WTC11 (cell line): ENCODE measurements around the gene ZBTB34.

Experiments
- ATF3 ChIP-seq: sonication (generic); formaldehyde crosslinking; conservative IDR thresholded peaks from 2 replicates; pipeline ENCODE4 v1.8.1; 2022; ENCODE audit warnings: mild to moderate bottlenecking, missing genetic modification reagents
- GABPB1 ChIP-seq: sonication (generic); formaldehyde crosslinking; IDR thresholded peaks from 2 replicates; pipeline ENCODE4 v1.8.1; 2023; ENCODE audit warnings: mild to moderate bottlenecking, missing genetic modification reagents
- JUN ChIP-seq: sonication (generic); formaldehyde crosslinking; IDR thresholded peaks from 2 replicates; pipeline ENCODE4 v1.8.0; 2023; ENCODE audit warnings: mild to moderate bottlenecking, missing genetic modification reagents
- TF ChIP-seq, protein P1 (sequence below): fragments of 200-600 bp; IDR thresholded peaks from 2 replicates; pipeline ENCODE4 v1.8.0; 2022; ENCODE audit warnings: antibody characterized with exemption
- TF ChIP-seq, protein P2 (sequence below): sonication (generic); formaldehyde crosslinking; IDR thresholded peaks from 2 replicates; pipeline ENCODE4 v1.8.1; 2023; ENCODE audit warnings: mild to moderate bottlenecking, missing genetic modification reagents

DNA sequence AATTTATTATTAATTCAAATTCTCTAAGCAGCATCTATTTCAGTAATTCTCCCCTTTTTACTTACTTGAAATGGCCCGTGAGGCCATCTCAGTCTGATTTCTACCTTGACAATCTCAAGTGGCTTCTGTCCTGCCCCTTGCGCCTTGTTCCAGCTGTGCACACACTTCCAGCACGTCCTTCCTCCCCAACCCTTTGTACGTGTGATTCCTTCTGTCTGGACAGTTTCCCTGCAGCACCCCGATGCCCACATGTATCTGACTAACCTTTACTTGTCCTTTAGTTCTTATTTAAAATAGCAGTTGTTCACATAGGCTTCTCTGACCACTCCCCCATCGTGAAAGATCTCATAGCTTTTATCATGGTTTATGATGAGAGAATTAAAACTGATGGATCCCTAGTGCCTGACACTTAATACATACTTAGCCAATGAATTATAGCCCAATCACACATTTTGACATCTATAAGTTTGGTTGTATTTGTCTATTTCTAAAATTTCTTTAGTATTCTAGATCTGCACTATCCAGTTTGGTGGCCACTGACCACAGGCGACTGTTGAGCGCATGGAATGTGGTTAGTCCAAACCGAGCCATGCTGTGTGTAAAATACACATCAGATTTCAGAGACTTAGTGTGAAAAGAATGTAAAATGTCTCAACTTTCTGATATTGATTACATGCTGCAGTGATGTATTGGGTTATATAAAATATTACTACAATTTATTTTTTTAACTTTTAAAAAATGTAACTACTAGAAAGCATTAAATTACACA is 14.3 kb downstream of the ZBTB34 start:
- TF ChIP-seq, protein P1, sequence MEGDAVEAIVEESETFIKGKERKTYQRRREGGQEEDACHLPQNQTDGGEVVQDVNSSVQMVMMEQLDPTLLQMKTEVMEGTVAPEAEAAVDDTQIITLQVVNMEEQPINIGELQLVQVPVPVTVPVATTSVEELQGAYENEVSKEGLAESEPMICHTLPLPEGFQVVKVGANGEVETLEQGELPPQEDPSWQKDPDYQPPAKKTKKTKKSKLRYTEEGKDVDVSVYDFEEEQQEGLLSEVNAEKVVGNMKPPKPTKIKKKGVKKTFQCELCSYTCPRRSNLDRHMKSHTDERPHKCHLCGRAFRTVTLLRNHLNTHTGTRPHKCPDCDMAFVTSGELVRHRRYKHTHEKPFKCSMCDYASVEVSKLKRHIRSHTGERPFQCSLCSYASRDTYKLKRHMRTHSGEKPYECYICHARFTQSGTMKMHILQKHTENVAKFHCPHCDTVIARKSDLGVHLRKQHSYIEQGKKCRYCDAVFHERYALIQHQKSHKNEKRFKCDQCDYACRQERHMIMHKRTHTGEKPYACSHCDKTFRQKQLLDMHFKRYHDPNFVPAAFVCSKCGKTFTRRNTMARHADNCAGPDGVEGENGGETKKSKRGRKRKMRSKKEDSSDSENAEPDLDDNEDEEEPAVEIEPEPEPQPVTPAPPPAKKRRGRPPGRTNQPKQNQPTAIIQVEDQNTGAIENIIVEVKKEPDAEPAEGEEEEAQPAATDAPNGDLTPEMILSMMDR: no peak
- no peak for TF ChIP-seq GABPB1 (CRISPR knock-in tag)
- no peak for TF ChIP-seq ATF3 (CRISPR knock-in tag)
- TF ChIP-seq, protein P2, sequence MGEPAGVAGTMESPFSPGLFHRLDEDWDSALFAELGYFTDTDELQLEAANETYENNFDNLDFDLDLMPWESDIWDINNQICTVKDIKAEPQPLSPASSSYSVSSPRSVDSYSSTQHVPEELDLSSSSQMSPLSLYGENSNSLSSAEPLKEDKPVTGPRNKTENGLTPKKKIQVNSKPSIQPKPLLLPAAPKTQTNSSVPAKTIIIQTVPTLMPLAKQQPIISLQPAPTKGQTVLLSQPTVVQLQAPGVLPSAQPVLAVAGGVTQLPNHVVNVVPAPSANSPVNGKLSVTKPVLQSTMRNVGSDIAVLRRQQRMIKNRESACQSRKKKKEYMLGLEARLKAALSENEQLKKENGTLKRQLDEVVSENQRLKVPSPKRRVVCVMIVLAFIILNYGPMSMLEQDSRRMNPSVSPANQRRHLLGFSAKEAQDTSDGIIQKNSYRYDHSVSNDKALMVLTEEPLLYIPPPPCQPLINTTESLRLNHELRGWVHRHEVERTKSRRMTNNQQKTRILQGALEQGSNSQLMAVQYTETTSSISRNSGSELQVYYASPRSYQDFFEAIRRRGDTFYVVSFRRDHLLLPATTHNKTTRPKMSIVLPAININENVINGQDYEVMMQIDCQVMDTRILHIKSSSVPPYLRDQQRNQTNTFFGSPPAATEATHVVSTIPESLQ (CRISPR knock-in tag): no peak
- no peak for TF ChIP-seq JUN (CRISPR knock-in tag)
